ENCODE measurements around the gene FLNB.

The FLNB gene

DNA sequence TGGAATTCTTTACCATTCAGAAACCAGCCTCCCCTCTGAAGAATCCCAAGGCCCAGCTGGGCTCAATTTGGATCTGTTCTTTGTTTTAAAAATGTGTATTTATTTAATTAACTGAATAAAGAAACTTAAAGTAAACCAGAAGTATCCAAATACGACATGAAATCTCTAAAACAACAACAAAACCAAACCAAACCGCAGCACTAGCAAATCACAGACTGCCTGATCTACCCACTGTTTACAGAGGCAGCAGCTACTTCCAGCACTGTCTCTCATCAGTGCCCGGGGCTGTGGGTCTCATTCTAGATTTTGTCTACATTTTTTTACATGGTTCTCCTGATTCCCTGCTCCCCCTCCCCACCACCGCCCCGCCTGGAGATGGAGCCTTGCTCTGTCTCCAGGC is 2.3 kb downstream of the FLNB start:
- no peak for DNase-seq (ENCODE audit: low spot score in 2 of 2)
- H3K27me3 ChIP-seq (ENCODE audit: low read depth) = no peaks in the 10 kb centered on the region
- no peaks in the 10 kb centered on the region for H3K9me3 ChIP-seq
- peaks cover 7% of the 10 kb centered on the region for H3K4me1 ChIP-seq
- H3K36me3 ChIP-seq (replicated peaks) = no peaks in the 10 kb centered on the region
- in situ Hi-C loops (cut with MboI; ENCODE audit: low sequenced_read_pairs) = no loop called here
- H3K4me3 ChIP-seq = no peak overlapping the region

DNA sequence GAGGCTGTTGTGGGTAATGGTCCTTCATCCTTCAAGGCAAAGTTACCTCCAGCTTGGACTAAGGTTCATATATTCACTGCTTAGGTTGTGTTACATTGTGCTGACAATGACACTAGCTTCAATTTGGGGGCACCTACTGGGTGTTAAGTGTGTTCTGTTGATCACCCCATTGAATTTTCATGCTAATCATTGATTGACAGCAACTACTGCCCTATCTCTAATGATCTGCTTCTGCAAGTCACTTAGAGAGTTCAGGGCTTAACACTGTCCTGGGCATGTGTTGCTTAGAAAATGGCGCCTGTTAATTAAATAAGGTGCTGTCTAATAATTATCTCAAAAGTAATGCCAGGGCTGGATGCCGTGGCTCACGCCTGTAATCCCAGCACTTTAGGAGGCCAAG is 3.4 kb downstream of the FLNB start:
- Histone ChIP-seq H3K4me1 (peaks cover 13% of the 10 kb centered on the region), H3K4me3 (no peak overlapping the region), H3K9me3 (no peaks in the 10 kb centered on the region), H3K36me3 (replicated peaks) (no peaks in the 10 kb centered on the region), H3K27me3 (ENCODE audit: low read depth) (no peaks in the 10 kb centered on the region)
- in situ Hi-C loops (cut with MboI; ENCODE audit: low sequenced_read_pairs) = no loop called here
- DNase-seq (ENCODE audit: low spot score in 2 of 2) = no peak

DNA sequence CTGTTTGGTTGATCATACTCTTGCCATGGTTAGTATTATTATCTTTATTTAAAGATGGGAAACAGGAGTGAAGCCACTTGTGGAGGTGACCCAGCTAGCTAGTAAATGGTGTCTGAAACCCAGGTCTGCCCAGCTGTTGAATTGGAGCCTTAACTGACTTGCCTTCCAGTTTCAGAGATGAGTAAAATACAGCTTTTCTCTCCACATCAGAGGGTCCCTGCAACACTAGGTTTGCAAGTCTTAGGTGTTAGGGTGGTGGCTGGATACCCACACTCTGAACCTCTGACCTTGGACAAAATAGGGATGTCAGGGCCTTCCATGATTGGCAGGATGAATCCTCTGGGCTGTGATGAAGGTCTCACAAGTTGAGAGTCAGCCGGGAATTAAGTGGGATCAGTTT is 4.1 kb downstream of the FLNB start:
- no peak overlapping the region for H3K4me3 ChIP-seq
- no peak for DNase-seq (ENCODE audit: low spot score in 2 of 2)
- no peaks in the 10 kb centered on the region for H3K27me3 ChIP-seq (ENCODE audit: low read depth)
- H3K36me3 ChIP-seq (replicated peaks) = no peaks in the 10 kb centered on the region
- H3K9me3 ChIP-seq = no peaks in the 10 kb centered on the region
- in situ Hi-C loops (cut with MboI; ENCODE audit: low sequenced_read_pairs) = no loop called here
- peaks cover 17% of the 10 kb centered on the region for H3K4me1 ChIP-seq

DNA sequence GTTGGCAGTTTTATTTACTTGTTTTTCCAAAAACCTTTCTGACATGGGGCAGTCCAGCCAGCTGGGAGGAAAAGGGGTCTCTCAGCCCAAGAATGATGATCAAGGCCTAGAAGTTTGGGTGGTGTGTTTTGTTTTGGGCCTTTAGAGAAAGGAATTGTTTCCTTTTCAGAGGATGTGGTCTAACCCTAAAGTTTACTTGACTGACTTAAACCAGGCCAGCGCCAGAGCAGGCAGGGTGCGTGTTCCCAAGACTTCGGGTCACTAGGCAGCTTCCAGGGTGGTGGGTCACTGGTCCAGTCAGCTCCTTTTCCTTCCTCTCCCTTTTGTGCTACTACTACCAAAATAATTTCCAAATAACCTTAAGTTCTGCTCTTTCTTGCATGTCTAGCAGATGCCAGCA is 4.9 kb downstream of the FLNB start:
- H3K4me1 ChIP-seq = peaks cover 17% of the 10 kb centered on the region
- no peaks in the 10 kb centered on the region for H3K36me3 ChIP-seq (replicated peaks)
- no peak overlapping the region for H3K4me3 ChIP-seq
- DNase-seq (ENCODE audit: low spot score in 2 of 2) = no peak
- no peaks in the 10 kb centered on the region for H3K27me3 ChIP-seq (ENCODE audit: low read depth)
- no peaks in the 10 kb centered on the region for H3K9me3 ChIP-seq
- in situ Hi-C loops (cut with MboI; ENCODE audit: low sequenced_read_pairs) = no loop called here

DNA sequence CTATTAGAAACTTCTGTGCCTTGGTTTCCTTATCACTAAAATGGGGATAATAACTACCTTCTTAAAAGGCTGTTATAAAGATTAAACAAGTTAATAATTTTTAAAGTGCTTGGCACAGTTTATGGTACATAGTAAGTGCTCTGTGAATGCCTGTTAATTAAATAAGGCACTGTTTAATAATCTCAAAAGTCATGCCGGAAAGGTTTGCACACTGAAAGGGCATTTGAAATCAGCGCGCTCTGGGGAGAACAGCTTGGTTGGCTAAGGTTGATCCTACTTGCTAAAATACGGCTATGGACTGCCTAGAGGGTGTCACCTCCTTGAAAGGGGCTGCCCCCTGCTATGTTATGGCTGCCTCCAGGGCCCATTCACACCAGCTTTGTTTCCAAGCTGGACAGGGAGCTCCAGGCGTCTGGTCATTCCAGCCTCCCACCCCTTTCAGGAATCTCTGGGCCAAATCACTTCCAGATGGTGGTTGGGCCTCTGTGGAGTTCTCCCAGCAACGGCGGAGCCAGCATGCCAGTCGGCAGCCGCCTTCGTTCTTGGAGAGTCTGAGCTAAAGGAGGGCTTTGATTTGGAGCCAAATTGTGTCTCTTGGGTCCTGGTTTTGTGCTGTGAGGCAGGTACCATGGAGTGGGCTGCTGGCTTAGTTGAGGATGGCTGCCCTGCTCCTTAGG is 5.9 kb downstream of the FLNB start:
- DNase-seq (ENCODE audit: low spot score in 2 of 2) = no peak
- Histone ChIP-seq H3K27me3 (ENCODE audit: low read depth) (no peaks in the 10 kb centered on the region), H3K4me1 (peaks cover 17% of the 10 kb centered on the region), H3K36me3 (replicated peaks) (no peaks in the 10 kb centered on the region), H3K9me3 (no peaks in the 10 kb centered on the region), H3K4me3 (no peak overlapping the region)
- in situ Hi-C loops (cut with MboI; ENCODE audit: low sequenced_read_pairs) = no loop called here

DNA sequence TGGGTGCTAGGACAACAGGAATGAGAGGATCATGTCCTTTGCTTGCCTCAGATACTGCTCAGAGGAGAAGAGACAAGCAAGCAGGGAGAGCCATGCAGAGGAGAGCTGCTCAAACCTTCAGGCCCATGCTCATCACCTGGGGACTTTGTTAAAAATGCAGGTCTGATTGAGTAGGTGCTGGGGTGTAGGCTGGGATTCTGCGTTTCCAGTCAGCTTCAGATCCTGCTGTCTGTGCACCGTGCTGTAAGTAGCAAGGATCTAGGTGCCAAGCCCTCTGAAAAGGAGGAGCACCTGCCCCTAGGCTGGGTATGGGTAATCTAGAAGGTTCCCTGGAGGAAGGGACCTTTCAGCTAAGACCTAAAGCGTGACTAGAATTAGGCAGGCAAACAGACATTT is 7.3 kb downstream of the FLNB start:
- Histone ChIP-seq H3K36me3 (replicated peaks) (no peaks in the 10 kb centered on the region), H3K4me1 (peaks cover 17% of the 10 kb centered on the region), H3K27me3 (ENCODE audit: low read depth) (no peaks in the 10 kb centered on the region), H3K4me3 (no peak overlapping the region), H3K9me3 (no peaks in the 10 kb centered on the region)
- no peak for DNase-seq (ENCODE audit: low spot score in 2 of 2)
- in situ Hi-C loops (cut with MboI; ENCODE audit: low sequenced_read_pairs) = no loop called here

DNA sequence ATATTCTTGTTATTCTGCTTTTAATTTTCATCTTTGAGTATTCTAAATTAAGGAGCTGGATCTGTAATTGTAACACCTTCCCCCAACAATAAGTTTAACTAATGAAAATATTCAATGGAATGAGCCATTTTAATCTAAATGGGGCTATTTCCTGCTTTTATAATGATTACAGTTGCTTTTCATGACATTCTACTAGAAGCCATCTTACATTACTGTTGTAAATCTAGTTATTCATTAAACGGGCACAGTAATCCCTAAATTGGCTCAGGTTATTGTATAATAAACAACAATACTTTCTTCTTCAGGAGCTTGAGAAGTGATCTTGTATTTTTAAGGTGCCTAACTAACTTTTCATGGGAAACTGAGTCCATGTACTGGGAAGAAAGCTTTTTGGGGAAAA is 8.5 kb downstream of the FLNB start:
- peak in 1 of 2 experiments; percentile 15 for DNase-seq (ENCODE audit: low spot score in 2 of 2)
- Histone ChIP-seq H3K4me1 (peaks cover 10% of the 10 kb centered on the region), H3K36me3 (replicated peaks) (no peaks in the 10 kb centered on the region), H3K9me3 (no peaks in the 10 kb centered on the region), H3K27me3 (ENCODE audit: low read depth) (no peaks in the 10 kb centered on the region), H3K4me3 (no peak overlapping the region)
- in situ Hi-C loops (cut with MboI; ENCODE audit: low sequenced_read_pairs) = no loop called here

DNA sequence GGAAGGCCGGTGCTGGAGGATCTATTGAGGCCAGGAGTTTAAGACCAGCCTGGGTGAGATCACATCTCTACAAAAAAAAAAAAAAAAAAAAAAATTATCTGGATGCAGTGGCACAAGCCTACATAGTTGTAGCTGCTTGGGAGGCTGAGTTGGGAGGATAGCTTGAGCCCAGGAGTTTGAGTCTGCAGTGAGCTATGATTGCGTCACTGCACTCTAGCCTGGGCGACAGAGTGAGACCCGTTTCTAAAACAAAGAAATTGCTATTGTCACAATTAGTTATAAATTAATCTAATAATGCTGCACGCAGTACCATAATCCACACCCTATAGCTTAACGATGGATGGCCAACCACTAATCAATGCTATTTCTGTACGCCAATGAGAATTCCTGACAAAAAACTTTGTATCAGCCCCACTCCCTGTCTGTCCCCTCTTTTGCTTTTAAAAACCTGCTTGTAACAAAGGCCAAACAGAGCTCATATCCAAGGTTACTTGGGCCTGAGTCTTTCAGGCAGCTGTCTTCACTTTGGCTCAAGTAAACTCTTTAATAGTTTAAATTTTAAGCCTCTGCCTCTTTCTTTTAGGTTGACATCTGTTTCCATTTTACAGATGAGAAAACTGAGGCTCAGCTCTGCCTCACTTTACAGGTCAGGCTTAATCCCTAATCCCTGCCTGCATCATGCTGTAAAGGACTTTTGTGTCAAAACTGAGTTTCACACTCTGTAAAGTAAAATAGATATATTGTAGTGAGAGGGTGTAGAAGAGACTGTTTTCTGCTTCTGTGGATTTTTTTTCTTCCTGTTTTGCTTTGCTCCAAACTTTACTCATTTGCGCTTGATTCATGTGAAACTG is 10.9 kb downstream of the FLNB start:
- H3K9me3 ChIP-seq = no peaks in the 10 kb centered on the region
- H3K27me3 ChIP-seq (ENCODE audit: low read depth) = no peaks in the 10 kb centered on the region
- no peak overlapping the region for H3K4me3 ChIP-seq
- no peaks in the 10 kb centered on the region for H3K36me3 ChIP-seq (replicated peaks)
- in situ Hi-C loops (cut with MboI; ENCODE audit: low sequenced_read_pairs) = no loop called here
- DNase-seq (ENCODE audit: low spot score in 2 of 2) = no peak
- H3K4me1 ChIP-seq = peaks cover 10% of the 10 kb centered on the region

DNA sequence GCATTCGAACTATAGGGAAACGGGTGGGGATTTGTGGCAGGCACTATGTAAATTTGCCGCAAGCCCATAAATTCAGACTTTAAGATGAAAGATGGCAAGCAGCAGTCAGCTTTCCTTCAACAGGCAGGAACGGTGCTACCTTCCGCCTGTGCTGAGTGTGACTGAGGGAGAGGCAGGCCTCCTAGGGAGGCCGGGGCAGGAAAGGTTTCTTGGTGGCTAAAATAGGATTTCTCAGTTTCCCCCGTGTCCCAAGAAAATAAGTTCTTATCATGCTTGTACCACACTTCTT is 12.5 kb downstream of the FLNB start:
- H3K36me3 ChIP-seq (replicated peaks) = no peaks in the 10 kb centered on the region
- DNase-seq (ENCODE audit: low spot score in 2 of 2) = no peak
- no peak overlapping the region for H3K4me3 ChIP-seq
- in situ Hi-C loops (cut with MboI; ENCODE audit: low sequenced_read_pairs) = no loop called here
- no peaks in the 10 kb centered on the region for H3K27me3 ChIP-seq (ENCODE audit: low read depth)
- H3K4me1 ChIP-seq = peaks cover 10% of the 10 kb centered on the region
- H3K9me3 ChIP-seq = no peaks in the 10 kb centered on the region

DNA sequence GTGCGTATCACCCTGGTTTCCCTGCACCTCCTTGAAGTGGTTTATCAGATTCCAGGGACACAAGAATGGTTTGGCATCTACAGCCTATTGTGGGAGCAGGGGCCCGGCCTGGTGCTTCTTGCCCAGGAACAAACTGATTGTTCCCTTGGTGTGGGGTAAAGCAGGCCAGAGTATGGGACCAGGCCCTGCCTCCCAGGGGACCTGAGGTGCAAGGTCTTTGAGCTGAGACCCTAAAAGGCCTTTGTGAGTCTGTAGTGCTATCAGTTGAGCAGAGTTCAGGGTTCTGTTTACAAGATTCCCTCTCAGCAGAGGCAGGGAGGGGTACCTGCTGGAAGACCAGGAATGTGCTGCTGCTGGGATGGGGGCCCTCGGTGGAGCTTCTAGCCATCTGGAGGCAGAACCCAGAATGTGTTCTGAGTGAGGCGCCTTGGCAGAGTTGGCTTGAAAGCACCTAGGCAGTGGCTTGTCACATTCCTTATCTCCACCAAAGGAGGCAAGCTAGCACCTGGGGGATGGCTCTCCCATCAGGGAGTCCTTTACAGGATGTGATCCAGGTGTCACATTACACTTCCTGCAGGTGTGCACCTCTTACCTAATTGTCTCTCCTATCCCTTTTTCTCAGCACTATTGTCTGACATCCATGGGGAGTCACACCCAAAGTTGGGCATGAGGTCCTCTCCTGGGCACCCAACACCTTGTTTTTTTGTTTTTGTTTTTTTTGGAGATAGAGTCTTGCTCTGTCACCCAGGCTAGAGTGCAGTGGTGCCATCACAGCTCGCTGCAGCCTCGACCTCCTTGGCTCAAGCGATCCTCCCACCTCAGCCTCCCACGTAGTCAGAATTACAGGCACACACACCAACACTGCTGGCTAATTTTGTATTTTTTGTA is 13.1 kb downstream of the FLNB start:
- H3K4me3 ChIP-seq = no peak overlapping the region
- H3K4me1 ChIP-seq = peaks cover 7% of the 10 kb centered on the region
- in situ Hi-C loops (cut with MboI; ENCODE audit: low sequenced_read_pairs) = no loop called here
- no peak for DNase-seq (ENCODE audit: low spot score in 2 of 2)
- H3K36me3 ChIP-seq (replicated peaks) = no peaks in the 10 kb centered on the region
- H3K27me3 ChIP-seq (ENCODE audit: low read depth) = no peaks in the 10 kb centered on the region
- no peaks in the 10 kb centered on the region for H3K9me3 ChIP-seq

DNA sequence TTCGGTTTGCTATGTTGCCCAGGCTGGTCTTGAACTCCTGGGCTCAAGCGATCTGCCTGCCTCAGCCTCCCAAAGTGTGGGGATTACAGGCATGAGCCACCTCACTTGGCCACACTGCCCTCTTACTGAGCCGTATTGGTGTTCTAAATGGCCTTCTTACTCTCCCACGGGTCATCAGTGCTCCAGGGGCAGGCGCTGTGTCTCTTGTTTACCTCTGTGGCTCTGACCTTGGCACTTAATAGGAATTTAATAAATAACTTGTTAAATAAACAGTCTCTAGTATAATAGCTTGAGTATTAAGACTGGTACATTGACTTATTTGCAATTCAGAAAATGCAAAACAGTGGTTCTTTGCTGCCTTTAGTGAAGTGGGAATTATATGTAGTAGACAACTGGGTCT is 13.7 kb downstream of the FLNB start:
- H3K27me3 ChIP-seq (ENCODE audit: low read depth) = no peaks in the 10 kb centered on the region
- no peaks in the 10 kb centered on the region for H3K36me3 ChIP-seq (replicated peaks)
- in situ Hi-C loops (cut with MboI; ENCODE audit: low sequenced_read_pairs) = no loop called here
- H3K9me3 ChIP-seq = no peaks in the 10 kb centered on the region
- H3K4me1 ChIP-seq = peaks cover under 1% of the 10 kb centered on the region
- no peak for DNase-seq (ENCODE audit: low spot score in 2 of 2)
- no peak overlapping the region for H3K4me3 ChIP-seq

DNA sequence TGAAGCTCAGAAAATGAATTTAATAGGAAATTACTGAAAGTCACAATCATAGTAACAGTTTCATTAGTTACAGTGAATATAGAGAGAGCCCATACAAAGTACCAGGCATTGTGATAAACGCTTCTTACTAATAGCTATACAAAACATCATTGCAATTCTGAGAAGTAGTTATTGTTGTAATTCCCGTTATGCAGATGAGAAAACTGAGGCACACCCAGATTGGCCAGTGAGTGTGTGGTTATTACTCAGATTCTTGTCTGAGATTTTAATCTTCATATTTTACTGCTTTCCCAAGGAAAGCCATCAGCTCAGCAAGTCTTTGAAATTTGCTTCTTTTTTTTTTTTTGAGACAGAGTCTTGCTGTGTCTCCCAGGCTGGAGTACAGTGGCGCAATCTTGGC is 14.3 kb downstream of the FLNB start:
- H3K27me3 ChIP-seq (ENCODE audit: low read depth) = no peaks in the 10 kb centered on the region
- no peak overlapping the region for H3K4me3 ChIP-seq
- peaks cover 2% of the 10 kb centered on the region; the same call in 1 of the 2 replicates for H3K4me1 ChIP-seq
- DNase-seq (ENCODE audit: low spot score in 2 of 2) = no peak
- H3K36me3 ChIP-seq (replicated peaks) = no peaks in the 10 kb centered on the region
- in situ Hi-C loops (cut with MboI; ENCODE audit: low sequenced_read_pairs) = no loop called here
- H3K9me3 ChIP-seq = no peaks in the 10 kb centered on the region

DNA sequence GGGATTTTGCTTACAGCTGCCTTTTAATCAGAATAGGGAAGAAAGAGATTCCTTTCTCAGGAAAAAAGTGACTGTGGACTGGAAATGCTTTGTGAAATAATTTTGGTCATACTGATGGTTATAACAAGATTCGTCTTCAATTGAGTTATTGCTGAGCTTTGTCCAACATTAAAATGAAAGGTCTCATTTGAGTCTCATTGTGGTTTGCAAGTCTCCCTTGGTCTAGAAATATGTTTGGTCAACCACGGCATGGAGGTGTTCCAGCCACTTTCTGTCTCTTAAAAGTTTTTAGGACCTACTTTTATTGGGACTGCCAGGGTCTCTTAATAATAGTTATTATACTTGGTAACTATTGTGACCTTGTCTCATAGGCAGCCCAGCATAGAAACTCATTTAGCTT is 15.3 kb downstream of the FLNB start:
- in situ Hi-C loops (cut with MboI; ENCODE audit: low sequenced_read_pairs) = no loop called here
- no peaks in the 10 kb centered on the region for H3K9me3 ChIP-seq
- no peak overlapping the region for H3K4me3 ChIP-seq
- no peak for DNase-seq (ENCODE audit: low spot score in 2 of 2)
- H3K4me1 ChIP-seq = peaks cover 9% of the 10 kb centered on the region
- no peaks in the 10 kb centered on the region for H3K27me3 ChIP-seq (ENCODE audit: low read depth)
- no peaks in the 10 kb centered on the region for H3K36me3 ChIP-seq (replicated peaks)

DNA sequence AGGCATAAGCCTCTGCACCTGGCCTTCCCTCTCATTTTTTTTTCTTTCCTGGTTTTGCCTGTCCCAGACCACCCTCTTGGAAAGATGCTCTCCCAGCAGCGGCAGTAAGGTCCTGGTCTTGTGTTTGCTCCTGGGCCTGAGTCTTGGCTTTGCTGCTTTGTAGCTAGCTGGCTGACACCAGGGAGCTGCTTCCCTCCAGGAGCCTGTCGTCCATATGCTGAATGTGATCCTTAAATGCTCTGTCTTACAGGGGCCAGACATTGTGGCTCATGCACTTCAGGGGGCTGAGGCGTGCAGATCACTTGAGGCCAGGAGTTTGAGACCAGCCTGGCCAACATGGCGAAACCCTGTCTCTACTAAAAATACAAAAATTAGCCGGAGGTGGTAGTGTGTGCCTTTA is 17.2 kb downstream of the FLNB start:
- in situ Hi-C loops (cut with MboI; ENCODE audit: low sequenced_read_pairs) = no loop called here
- peaks cover 12% of the 10 kb centered on the region for H3K4me1 ChIP-seq
- no peaks in the 10 kb centered on the region for H3K9me3 ChIP-seq
- H3K4me3 ChIP-seq = no peak overlapping the region
- DNase-seq (ENCODE audit: low spot score in 2 of 2) = no peak
- no peaks in the 10 kb centered on the region for H3K27me3 ChIP-seq (ENCODE audit: low read depth)
- H3K36me3 ChIP-seq (replicated peaks) = no peaks in the 10 kb centered on the region
